PFSK-1 (cell line): ENCODE data around the gene RIN3.

Experiments
- FOXP2 ChIP-seq: optimal IDR thresholded peaks from 2 replicates; pipeline ENCODE3; 2011; ENCODE audit warnings: borderline replicate concordance, control low read depth, inconsistent platforms; ENCODE audit not compliant: insufficient read depth; ENCODE audit errors: extremely low read length, extremely low read depth
- POLR2AphosphoS5 ChIP-seq: IDR thresholded peaks from 2 replicates; pipeline ENCODE4 v1.6.1; 2012; ENCODE audit warnings: low read depth, mild to moderate bottlenecking, control low read depth, low read length, moderate library complexity
- SIN3A ChIP-seq: IDR thresholded peaks from 2 replicates; pipeline ENCODE4 v1.6.1; 2012; ENCODE audit warnings: mild to moderate bottlenecking, low read length, moderate library complexity, borderline replicate concordance; ENCODE audit not compliant: insufficient read depth
- TAF1 ChIP-seq: IDR thresholded peaks from 2 replicates; pipeline ENCODE4 v1.6.1; 2012; ENCODE audit warnings: low read length, control low read depth, borderline replicate concordance; ENCODE audit not compliant: insufficient read depth
- TF ChIP-seq, protein P1 (sequence below), 2 experiments: IDR thresholded peaks; 2 replicates each; pipeline versions ENCODE4 v1.6.1 to v1.8.0; 2011 to 2012; ENCODE audit warnings: low read depth in 2 of 2, low read length in 2 of 2, control low read depth in 1 of 2, inconsistent platforms in 1 of 2, mild to moderate bottlenecking in 1 of 2, moderate library complexity in 1 of 2; ENCODE audit not compliant: insufficient read depth in 1 of 2

RIN3 gene

DNA sequence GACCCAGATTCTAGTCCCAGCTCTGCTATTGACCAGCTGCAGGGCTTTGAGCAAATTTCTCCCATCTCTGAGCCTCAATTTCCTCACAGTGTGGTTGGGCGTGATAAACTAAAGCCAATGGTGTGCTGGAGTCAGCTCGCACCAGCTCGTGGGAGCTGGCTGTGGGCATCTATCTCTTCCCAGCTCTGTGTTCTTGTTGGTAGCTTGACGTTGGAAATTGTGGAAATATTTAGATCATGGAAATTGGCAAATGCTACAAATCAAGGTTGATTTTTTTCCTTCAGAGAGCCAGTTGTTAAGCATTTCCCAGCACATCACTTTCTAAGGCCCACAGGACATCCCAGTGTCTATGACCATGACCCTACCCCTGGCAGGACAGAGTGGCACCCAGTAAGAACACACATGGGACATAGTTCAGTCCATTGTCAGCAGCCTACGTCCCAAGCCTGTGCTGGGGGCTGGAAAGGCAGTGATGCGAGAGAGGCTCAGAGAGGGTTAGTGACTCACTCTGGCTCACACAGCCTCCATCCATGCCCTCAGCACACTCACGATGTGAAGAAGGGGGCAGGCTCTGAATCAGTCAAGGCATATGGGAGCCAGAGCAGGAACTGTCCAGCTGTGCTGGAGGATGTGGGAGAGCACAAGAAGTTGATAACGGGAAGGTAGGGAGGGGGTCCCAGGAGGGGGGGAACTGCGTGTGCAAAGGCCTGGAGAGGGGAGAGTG lies 157.2 kb downstream of the RIN3 start:
- TF ChIP-seq, protein P1, sequence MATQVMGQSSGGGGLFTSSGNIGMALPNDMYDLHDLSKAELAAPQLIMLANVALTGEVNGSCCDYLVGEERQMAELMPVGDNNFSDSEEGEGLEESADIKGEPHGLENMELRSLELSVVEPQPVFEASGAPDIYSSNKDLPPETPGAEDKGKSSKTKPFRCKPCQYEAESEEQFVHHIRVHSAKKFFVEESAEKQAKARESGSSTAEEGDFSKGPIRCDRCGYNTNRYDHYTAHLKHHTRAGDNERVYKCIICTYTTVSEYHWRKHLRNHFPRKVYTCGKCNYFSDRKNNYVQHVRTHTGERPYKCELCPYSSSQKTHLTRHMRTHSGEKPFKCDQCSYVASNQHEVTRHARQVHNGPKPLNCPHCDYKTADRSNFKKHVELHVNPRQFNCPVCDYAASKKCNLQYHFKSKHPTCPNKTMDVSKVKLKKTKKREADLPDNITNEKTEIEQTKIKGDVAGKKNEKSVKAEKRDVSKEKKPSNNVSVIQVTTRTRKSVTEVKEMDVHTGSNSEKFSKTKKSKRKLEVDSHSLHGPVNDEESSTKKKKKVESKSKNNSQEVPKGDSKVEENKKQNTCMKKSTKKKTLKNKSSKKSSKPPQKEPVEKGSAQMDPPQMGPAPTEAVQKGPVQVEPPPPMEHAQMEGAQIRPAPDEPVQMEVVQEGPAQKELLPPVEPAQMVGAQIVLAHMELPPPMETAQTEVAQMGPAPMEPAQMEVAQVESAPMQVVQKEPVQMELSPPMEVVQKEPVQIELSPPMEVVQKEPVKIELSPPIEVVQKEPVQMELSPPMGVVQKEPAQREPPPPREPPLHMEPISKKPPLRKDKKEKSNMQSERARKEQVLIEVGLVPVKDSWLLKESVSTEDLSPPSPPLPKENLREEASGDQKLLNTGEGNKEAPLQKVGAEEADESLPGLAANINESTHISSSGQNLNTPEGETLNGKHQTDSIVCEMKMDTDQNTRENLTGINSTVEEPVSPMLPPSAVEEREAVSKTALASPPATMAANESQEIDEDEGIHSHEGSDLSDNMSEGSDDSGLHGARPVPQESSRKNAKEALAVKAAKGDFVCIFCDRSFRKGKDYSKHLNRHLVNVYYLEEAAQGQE (IDR thresholded peaks at IDR 0.05; ENCODE audit: insufficient read depth in 1 of 2, low read depth in 2 of 2, low read length in 2 of 2): no peak
- TF ChIP-seq SIN3A (no peak), FOXP2 (no peak), TAF1 (no peak), POLR2AphosphoS5 (no peak)

GRCh38 chr14:92673601-92674150 lies 160.1 kb downstream of the RIN3 start:
- TF ChIP-seq, protein P1 (IDR thresholded peaks at IDR 0.05; ENCODE audit: insufficient read depth in 1 of 2, low read depth in 2 of 2, low read length in 2 of 2): no peak
- no peak for TF ChIP-seq SIN3A
- no peak for TF ChIP-seq POLR2AphosphoS5
- no peak for TF ChIP-seq FOXP2
- no peak for TF ChIP-seq TAF1

- TF ChIP-seq, protein P1 (IDR thresholded peaks at IDR 0.05; ENCODE audit: insufficient read depth in 1 of 2, low read depth in 2 of 2, low read length in 2 of 2): no peak
- no peak for TF ChIP-seq POLR2AphosphoS5
These were observed 161.8 kb downstream of the RIN3 start for GRCh38 chr14:92675421-92675820.

DNA sequence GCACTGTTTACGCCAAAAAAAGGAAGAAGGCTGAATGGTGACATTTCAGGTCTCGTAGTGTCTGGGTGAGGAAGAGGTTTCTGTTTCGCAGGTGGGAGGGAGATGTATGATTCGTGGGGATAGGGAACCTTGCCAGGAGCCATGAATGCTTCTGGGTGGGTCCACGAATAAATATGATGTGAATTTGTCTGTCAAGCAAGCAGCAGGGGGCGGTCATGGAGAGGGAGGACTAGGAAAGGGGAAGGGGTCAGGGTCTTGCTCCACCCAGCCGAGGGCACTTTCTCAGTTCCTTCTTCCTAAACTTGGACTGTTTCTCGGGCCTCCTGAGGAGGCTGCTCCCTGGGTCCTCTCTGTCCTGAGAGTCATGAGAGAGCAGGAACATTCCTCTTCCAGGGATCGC lies 162.4 kb downstream of the RIN3 start:
- TF ChIP-seq SIN3A: no peak
- no peak for TF ChIP-seq FOXP2
- TF ChIP-seq, protein P1 (IDR thresholded peaks at IDR 0.05; ENCODE audit: insufficient read depth in 1 of 2, low read depth in 2 of 2, low read length in 2 of 2): no peak
- TF ChIP-seq POLR2AphosphoS5: no peak
- no peak for TF ChIP-seq TAF1
